Gastroesophageal sphincter (tissue), 3 donors: ENCODE results near the gene VTCN1.
"Not testable (repeated sequence)": the region's sequence is repeated elsewhere in the genome, so short reads cannot be mapped to it uniquely, and the experiment has no call there.

Experiments used
- CTCF ChIP-seq, 4 experiments: fragments of 200-600 bp in 2 of 4; fragments of 450-650 bp in 2 of 4; sonication (generic) in 1 of 4; IDR thresholded peaks; one replicate each; pipeline ENCODE4 v1.5.1; 2017 to 2019; ENCODE audit warnings: antibody characterized with exemption in 4 of 4, mild to moderate bottlenecking in 2 of 4, moderate library complexity in 2 of 4
- EP300 ChIP-seq: sonication (generic); formaldehyde crosslinking; IDR thresholded peaks from one replicate; pipeline ENCODE4 v1.6.1; 2017; ENCODE audit warnings: antibody characterized with exemption, mild to moderate bottlenecking
- POLR2A ChIP-seq, 2 donors: fragments of 450-650 bp; IDR thresholded peaks; one replicate each; pipeline ENCODE4 v1.6.1; 2017; ENCODE audit warnings: antibody characterized with exemption in 2 of 2, mild to moderate bottlenecking in 2 of 2, moderate library complexity in 1 of 2
- POLR2AphosphoS5 ChIP-seq: sonication (generic); formaldehyde crosslinking; IDR thresholded peaks from one replicate; pipeline ENCODE4 v1.6.1; 2017; ENCODE audit warnings: antibody characterized with exemption

- not testable (repeated sequence) for TF ChIP-seq POLR2A (IDR thresholded peaks at IDR 0.05); POLR2AphosphoS5; EP300; CTCF (IDR thresholded peaks at IDR 0.05)
Observed at GRCh38 chr1:117258075-117258474, 47.3 kb upstream of the VTCN1 start.
